Measurements from ENCODE around the gene CYP4F22.

GRCh38 chr19:15540435-15540834 is 32.1 kb downstream of the CYP4F22 start:
- TF ChIP-seq CTCF (IDR thresholded peaks at IDR 0.05), result no peak
- no peak for TF ChIP-seq POLR2A (IDR thresholded peaks at IDR 0.05)
